C4-2B (cell line): ENCODE data around the gene SOS2.

Source experiments
- CTCF ChIP-seq: fragments of 450-650 bp; conservative IDR thresholded peaks from 2 replicates; pipeline ENCODE4 v1.5.1; 2017; ENCODE audit warnings: mild to moderate bottlenecking
- ZFX ChIP-seq: fragments of 450-650 bp; IDR thresholded peaks from 2 replicates; pipeline ENCODE4 v1.6.1; 2017

GRCh38 chr14:50263321-50263720 is 31.9 kb upstream of the SOS2 start:
- TF ChIP-seq CTCF (no peak), ZFX (no peak)
